Osteoblast (primary cell): ENCODE data around the gene B4GALT5. TPM values are rescaled to one million over a fixed set of nuclear protein-coding genes. Genes with fewer than 3 reads are reported as not detected.

Experiments
- DNase-seq: peaks from one replicate; pipeline ENCODE4 v3.0.0; 2011; ENCODE audit warnings: low spot score, mixed read lengths; ENCODE audit not compliant: insufficient read length; ENCODE audit errors: missing footprints
- H2AFZ ChIP-seq: 2 replicates; pipeline ENCODE4 v1.6.0; 2011; ENCODE audit warnings: mild to moderate bottlenecking, low read length
- H3K27ac ChIP-seq: 2 replicates; pipeline ENCODE4 v1.5.1; 2011; ENCODE audit warnings: mild to moderate bottlenecking, low read depth, low read length, moderate library complexity
- H3K27me3 ChIP-seq: 2 replicates; pipeline ENCODE4 v1.6.0; 2012; ENCODE audit warnings: mild to moderate bottlenecking, control low read depth, inconsistent platforms, low read length, moderate library complexity; ENCODE audit not compliant: insufficient read depth
- H3K36me3 ChIP-seq: 2 replicates; pipeline ENCODE4 v1.5.1; 2011; ENCODE audit warnings: mild to moderate bottlenecking, low read length, control low read depth, moderate library complexity; ENCODE audit not compliant: insufficient read depth
- H3K4me1 ChIP-seq: 2 replicates; pipeline ENCODE4 v1.5.1; 2011; ENCODE audit warnings: mild to moderate bottlenecking, low read length, control low read depth, moderate library complexity; ENCODE audit not compliant: insufficient read depth
- H3K4me2 ChIP-seq: 2 replicates; pipeline ENCODE4 v1.6.0; 2011; ENCODE audit warnings: mild to moderate bottlenecking, low read length; ENCODE audit not compliant: insufficient read depth
- H3K4me3 ChIP-seq: fragments of 200-600 bp; sonication (generic); 3 replicates; pipeline ENCODE4 v1.5.1; 2012; ENCODE audit warnings: mild to moderate bottlenecking, low read length, inconsistent platforms; ENCODE audit not compliant: insufficient read depth
- H3K79me2 ChIP-seq: 2 replicates; pipeline ENCODE4 v1.6.0; 2012; ENCODE audit warnings: mild to moderate bottlenecking, low read length, control low read depth, inconsistent platforms; ENCODE audit not compliant: insufficient read depth
- H3K9me3 ChIP-seq: 2 replicates; pipeline ENCODE4 v1.5.1; 2011; ENCODE audit warnings: low read depth, low read length, control low read depth
- H4K20me1 ChIP-seq: 2 replicates; pipeline ENCODE4 v1.6.0; 2012; ENCODE audit warnings: mild to moderate bottlenecking, low read length, control low read depth; ENCODE audit not compliant: insufficient read depth
- CTCF ChIP-seq: IDR thresholded peaks from 2 replicates; pipeline ENCODE4 v1.5.1; 2011; ENCODE audit warnings: mild to moderate bottlenecking, low read depth, low read length, moderate library complexity; ENCODE audit errors: extremely low read depth
- total RNA-seq: library from RNA; depleted of rRNA; stranded (reverse); fragments of >200 nt; gene quantifications from 2 replicates; pipeline ENCODE4 v1.2.3, GENCODE V29; 2012

Gene B4GALT5
- total RNA-seq, 1 donor = 35.8 TPM

- H3K4me2 ChIP-seq = no peak overlapping the region
- H3K4me3 ChIP-seq = no peak overlapping the region
- no peak overlapping the region for H2AFZ ChIP-seq
- peaks cover 25% of the 10 kb centered on the region for H3K4me1 ChIP-seq
- no peak overlapping the region for H3K27ac ChIP-seq
- TF ChIP-seq CTCF = peak; percentile 94
- no peaks in the 10 kb centered on the region for H3K9me3 ChIP-seq
- H3K27me3 ChIP-seq = peaks cover 6% of the 10 kb centered on the region
- no peaks in the 10 kb centered on the region for H3K36me3 ChIP-seq
- no peaks in the 10 kb centered on the region for H4K20me1 ChIP-seq
- no peaks in the 10 kb centered on the region for H3K79me2 ChIP-seq
- no peak for DNase-seq
These were observed 104.7 kb downstream of the B4GALT5 start for GRCh38 chr20:49608752-49609670.

GRCh38 chr20:49607568-49607967 is 106.1 kb downstream of the B4GALT5 start:
- Histone ChIP-seq H3K4me2 (no peak overlapping the region), H4K20me1 (no peaks in the 10 kb centered on the region), H3K27ac (no peak overlapping the region), H2AFZ (no peak overlapping the region), H3K27me3 (peaks cover 6% of the 10 kb centered on the region), H3K9me3 (no peaks in the 10 kb centered on the region), H3K79me2 (no peaks in the 10 kb centered on the region), H3K4me1 (peaks cover 25% of the 10 kb centered on the region), H3K4me3 (no peak overlapping the region), H3K36me3 (no peaks in the 10 kb centered on the region)
- DNase-seq = no peak
- TF ChIP-seq CTCF = no peak

DNA sequence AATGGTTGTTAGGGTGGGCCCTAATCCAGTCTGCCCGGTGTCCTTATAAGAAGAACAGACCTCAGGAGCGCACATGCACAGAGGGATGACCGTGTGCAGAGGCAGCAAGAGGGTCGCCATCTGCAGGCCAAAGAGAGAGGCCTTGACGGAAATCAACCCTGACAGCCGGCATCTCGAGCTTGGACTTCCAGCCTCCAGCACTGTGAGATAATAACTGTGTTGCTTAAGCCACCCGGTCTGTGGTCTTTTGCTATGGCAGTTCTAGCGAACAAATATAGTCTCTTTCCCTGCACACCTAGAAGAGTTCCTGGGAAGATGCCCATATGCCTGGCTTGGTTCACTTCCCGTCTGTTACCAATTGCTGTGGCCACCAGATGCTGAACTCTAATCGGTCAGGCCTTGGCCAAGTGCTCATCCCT is 110.5 kb downstream of the B4GALT5 start:
- H4K20me1 ChIP-seq = no peaks in the 10 kb centered on the region
- H3K9me3 ChIP-seq = no peaks in the 10 kb centered on the region
- H3K4me2 ChIP-seq = no peak overlapping the region
- no peaks in the 10 kb centered on the region for H3K79me2 ChIP-seq
- no peak overlapping the region for H3K27ac ChIP-seq
- peaks cover under 1% of the 10 kb centered on the region for H3K27me3 ChIP-seq
- H3K4me1 ChIP-seq = peaks cover 18% of the 10 kb centered on the region
- H3K36me3 ChIP-seq = no peaks in the 10 kb centered on the region
- TF ChIP-seq CTCF = peak; percentile 42
- H3K4me3 ChIP-seq = no peak overlapping the region
- DNase-seq = no peak
- H2AFZ ChIP-seq = no peak overlapping the region
